EL (cell line): ENCODE data around the gene EEF1A1.
A peak's percentile ranks its signal among the peaks of the same experiment; 100 is the strongest.
"Not testable (repeated sequence)": the region's sequence is repeated elsewhere in the genome, so short reads cannot be mapped to it uniquely, and the experiment has no call there.

ENCODE experiments used
- DNase-seq: peaks from one replicate; pipeline ENCODE4 v3.0.0-alpha.2; 2016

EEF1A1 gene

GRCh38 chr6:73520688-73521350, at the start of gene EEF1A1:
Gene EEF1A1 (minus strand): TSS chr6:73521032. CDS start chr6:73520026, 1,006 bp downstream.
- DNase-seq = peak; percentile 100

- no peak for DNase-seq
Observed at GRCh38 chr6:73569121-73569520, 48.3 kb upstream of the EEF1A1 start.

DNA sequence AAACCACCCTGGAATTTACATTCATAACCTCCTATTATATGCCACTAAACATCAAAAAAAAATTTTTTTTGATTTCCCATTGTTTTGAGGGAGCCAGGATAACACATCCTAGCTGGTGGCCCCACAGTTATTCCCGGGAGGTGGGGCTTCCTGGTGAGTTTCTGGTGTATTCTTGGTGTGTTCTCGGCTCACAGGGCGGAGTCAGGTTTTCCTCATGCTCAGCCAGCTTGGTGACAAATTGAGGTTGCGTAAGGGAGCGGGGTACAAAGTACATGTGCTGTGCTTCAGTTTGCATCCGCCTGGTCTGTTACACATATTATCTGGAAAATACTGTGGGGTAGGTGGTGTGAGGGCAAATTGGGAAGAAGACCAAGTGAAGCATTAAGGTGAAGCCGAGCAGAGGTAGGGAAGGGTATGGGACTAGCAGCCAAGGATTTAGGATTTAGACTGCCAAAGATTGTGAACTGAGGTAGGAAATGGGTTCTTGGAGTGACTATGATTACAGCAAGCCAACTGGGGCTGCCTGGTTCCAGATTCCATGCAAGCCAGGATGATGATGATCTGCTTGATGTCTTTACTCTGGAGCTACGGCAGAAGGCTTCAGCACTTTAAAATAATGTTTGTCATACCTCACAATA, 46.2 kb upstream of the EEF1A1 start:
- DNase-seq = peak; percentile 72

DNA sequence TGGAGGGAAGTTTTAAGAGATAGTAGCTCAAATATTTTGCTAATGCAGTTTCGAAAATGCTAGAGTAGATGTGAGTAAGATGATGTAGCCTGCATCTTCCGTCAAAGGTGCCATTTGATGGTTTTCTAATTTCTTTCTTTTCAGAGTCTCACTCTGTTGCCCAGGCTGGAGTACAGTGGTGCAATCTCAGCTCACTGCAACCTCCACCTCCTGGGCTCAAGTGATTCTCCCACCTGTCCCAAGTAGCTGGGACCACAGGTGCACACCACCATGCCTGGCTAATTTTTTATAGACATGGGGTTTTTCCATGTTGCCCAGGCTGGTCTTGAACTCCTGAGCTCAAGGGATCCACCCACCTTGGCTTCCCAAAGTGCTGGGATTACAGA, 45.6 kb upstream of the EEF1A1 start:
- not testable (repeated sequence) for DNase-seq

GRCh38 chr6:73565767-73566485, 45.1 kb upstream of the EEF1A1 start:
- DNase-seq = peak; percentile 88

DNA sequence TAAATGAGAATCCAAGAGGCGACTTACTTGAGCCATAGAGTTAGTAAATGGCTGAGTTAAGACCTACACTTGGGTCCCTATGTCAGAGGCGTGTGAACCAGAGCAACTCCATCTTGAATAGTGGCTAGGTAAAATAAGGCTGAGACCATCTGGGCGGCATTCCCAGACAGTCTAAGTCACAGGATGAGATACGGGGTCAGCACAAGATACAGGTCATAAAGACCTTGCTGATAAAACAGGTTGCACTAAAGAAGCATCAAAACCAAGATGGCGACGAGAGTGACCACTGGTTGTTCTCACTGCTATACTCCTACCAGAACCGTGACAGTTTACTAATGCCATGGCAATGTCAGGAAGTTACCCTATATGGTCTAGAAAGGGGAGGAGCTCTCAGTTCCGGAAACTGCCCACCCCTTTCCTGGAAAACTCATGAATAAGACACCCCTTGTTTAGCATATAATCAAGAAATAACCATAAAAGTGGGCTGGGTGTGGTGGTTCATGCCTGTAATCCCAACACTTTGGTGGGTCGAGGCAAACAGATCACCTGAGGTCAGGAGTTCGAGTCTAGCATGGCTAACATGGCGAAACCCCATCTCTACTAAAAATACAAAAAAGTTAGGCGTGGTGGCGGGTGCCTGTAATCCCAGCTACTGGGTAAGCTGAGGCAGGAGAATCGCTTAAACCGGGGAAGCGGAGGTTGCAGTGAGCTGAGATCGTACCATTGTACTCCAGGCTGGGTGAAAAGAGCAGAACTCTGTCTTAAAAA, 43.9 kb upstream of the EEF1A1 start:
- no peak for DNase-seq

GRCh38 chr6:73562558-73562957, 41.7 kb upstream of the EEF1A1 start:
- DNase-seq = no peak

DNA sequence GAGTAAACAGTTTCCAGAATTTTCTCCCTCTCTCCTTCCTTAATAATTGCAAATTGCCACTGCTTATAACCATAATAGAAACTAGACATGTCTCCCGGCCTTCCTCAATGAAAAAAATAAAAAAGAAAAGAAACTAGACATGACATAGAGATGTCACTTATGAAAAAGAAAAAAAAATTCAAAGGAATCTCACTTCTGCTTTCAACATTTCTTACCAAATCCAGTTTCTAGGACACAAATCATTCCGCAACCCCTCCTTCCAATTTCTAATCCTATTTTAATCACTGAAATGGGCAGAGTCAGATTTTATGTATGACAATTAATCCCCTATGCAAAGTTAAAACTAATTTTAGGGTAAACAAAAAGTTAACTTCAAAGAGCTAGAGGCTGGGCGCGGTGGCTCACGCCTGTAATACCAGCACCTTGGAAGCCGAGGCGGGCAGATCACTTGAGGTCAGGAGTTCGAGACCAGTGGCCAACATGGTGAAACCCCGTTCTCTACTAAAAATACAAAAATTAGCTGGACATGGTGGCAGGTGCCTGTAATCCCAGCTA, 40.1 kb upstream of the EEF1A1 start:
- no peak for DNase-seq

- no peak for DNase-seq
Observed at GRCh38 chr6:73560182-73560732, 39.4 kb upstream of the EEF1A1 start.

DNA sequence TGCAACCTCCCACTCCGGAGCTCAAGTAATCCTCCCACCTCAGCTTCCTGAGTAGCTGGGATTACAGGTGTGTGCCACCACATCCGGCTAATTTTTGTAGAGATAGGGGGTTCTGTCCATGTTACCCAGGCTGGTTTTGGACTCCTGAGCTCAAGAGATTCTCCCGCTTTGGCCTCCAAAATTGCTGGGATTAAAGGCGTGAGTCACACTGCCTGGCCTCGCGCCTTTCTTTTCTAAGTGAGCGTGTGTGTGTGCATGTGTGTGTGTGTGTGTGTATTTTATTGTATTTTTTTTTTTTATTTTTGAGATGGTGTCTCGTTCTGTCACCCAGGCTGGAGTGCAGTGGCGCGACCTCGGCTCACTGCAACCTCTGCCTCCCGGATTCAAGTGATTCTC, 38.6 kb upstream of the EEF1A1 start:
- DNase-seq = not testable (repeated sequence)

DNA sequence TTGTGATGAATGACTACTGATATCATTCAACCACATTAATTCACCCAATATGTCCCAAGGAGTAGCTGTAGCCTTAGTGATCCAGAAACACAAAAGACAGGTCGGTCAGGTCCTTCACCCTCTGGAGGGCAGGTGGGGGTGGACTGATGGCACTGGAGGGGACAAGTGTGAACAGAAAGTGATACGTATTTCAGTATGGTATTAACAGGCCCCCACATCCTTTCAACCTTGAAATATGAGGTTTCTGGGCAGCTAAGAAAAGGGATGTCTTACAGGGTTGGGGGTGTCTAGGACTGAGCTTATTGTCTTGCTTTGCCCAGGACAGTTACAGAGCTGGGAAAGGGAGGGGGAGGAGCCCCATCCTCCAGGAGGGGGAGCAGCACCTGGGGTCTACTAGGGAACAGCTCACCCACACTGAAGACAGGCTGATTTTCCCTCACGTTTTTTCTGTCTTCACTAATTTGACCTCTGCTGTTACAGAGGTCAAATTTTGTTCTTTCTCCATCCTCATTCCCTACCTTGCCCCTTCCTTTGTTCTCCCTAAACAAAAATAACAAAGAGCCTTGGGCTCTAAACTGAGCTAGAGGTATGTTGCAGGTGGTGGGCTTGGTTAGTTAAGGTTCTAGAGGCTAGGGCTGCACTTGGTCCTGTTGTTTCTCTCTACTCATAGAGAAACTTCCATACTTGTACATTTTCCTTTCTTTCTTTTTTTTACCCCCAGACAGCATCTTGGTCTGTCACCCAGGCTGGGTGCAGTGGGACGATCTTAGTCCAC, 38.0 kb upstream of the EEF1A1 start:
- no peak for DNase-seq

GRCh38 chr6:73556836-73557235, 36.0 kb upstream of the EEF1A1 start:
- no peak for DNase-seq

- not testable (repeated sequence) for DNase-seq
Observed at GRCh38 chr6:73555380-73555949, 34.6 kb upstream of the EEF1A1 start.

GRCh38 chr6:73551115-73551514, 30.3 kb upstream of the EEF1A1 start:
- not testable (repeated sequence) for DNase-seq

- no peak for DNase-seq
Observed at GRCh38 chr6:73548458-73549446, 27.9 kb upstream of the EEF1A1 start.

GRCh38 chr6:73547036-73547435, 26.2 kb upstream of the EEF1A1 start:
- no peak for DNase-seq

GRCh38 chr6:73542891-73543290, 22.1 kb upstream of the EEF1A1 start:
- no peak for DNase-seq

DNA sequence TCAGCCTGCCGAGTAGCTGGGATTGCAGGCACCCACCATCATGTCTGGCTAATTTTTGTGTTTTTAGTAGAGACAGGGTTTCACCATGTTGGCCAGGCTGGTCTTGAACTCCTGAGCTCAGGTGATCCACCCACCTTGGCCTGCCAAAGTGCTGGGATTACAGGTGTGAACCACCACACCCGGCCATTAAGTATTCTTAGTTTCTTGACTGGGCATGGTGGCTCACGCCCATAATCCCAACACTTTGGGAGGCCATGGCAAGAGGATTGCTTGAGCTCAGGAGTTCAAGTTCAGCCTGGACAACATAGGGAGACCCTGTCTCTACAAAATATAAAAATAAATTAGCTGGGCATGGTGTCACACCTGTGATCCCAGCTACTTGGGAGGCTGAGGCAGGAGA, 21.6 kb upstream of the EEF1A1 start:
- DNase-seq = not testable (repeated sequence)

- DNase-seq = no peak
Observed at GRCh38 chr6:73538116-73538779, 17.4 kb upstream of the EEF1A1 start.

DNA sequence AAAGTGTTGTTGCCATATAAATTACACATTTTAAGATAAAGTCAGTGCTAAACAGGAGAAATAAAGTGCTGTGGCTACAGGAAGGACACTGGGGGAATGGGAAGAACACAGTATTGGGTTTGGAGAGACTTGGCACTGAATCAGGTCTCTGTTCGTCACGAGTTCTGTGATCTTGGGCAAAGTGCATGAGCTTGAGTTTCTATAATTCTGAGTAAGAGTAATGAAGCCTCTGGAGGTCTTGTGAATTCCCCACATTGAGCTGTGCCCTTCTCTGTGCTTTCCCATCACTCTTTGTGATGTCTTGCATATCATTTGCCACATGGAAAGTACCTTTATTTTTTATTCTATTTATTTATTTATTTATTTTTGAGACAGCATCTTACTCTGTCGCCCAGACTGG, 16.8 kb upstream of the EEF1A1 start:
- DNase-seq = no peak
